H9 (cell line): ENCODE data around the gene FMN1. TPM values are rescaled to one million over a fixed set of nuclear protein-coding genes. Genes with fewer than 3 reads are reported as not detected.

Experiments
- DNase-seq: peaks from one replicate; pipeline ENCODE4 v3.0.0-alpha.2; 2017
- H2AFZ ChIP-seq: one replicate; pipeline ENCODE4 v1.6.1; 2013; ENCODE audit warnings: mild to moderate bottlenecking, low read length, control low read depth, moderate library complexity
- H2AK5ac ChIP-seq: 2 replicates; pipeline ENCODE4 v1.6.1; 2013; ENCODE audit warnings: low read length, control low read depth, mixed read lengths; ENCODE audit not compliant: insufficient read length
- H2BK120ac ChIP-seq: one replicate; pipeline ENCODE4 v1.6.1; 2013; ENCODE audit warnings: low read depth, mild to moderate bottlenecking, low read length, control low read depth, inconsistent platforms; ENCODE audit not compliant: poor library complexity, severe bottlenecking
- H2BK12ac ChIP-seq: 2 replicates; pipeline ENCODE4 v1.6.1; 2013; ENCODE audit warnings: low read length, control low read depth, mixed read lengths, low read depth; ENCODE audit not compliant: insufficient read length
- H2BK15ac ChIP-seq: 2 replicates; pipeline ENCODE4 v1.6.1; 2013; ENCODE audit warnings: low read depth, low read length, control low read depth
- H2BK20ac ChIP-seq: one replicate; pipeline ENCODE4 v1.6.1; 2013; ENCODE audit warnings: low read depth, mild to moderate bottlenecking, low read length, control low read depth, inconsistent platforms; ENCODE audit not compliant: poor library complexity, severe bottlenecking
- H2BK5ac ChIP-seq: 2 replicates; pipeline ENCODE4 v1.6.1; 2013; ENCODE audit warnings: low read length, control low read depth, mixed read lengths; ENCODE audit not compliant: insufficient read length
- H3K14ac ChIP-seq: 2 replicates; pipeline ENCODE4 v1.6.1; 2013; ENCODE audit warnings: low read length, control low read depth; ENCODE audit not compliant: insufficient read depth
- H3K18ac ChIP-seq: 2 replicates; pipeline ENCODE4 v1.6.1; 2013; ENCODE audit warnings: low read depth, mild to moderate bottlenecking, mixed read lengths, low read length, control low read depth; ENCODE audit not compliant: insufficient read length
- H3K23ac ChIP-seq: 2 replicates; pipeline ENCODE4 v1.6.1; 2013; ENCODE audit warnings: low read length, control low read depth, mixed read lengths, low read depth; ENCODE audit not compliant: insufficient read length
- H3K23me2 ChIP-seq: 2 replicates; pipeline ENCODE4 v1.6.1; 2013; ENCODE audit warnings: low read depth, mild to moderate bottlenecking, mixed read lengths, low read length, control low read depth; ENCODE audit not compliant: insufficient read length, poor library complexity, severe bottlenecking
- H3K27ac ChIP-seq: 2 replicates; pipeline ENCODE4 v1.5.1; 2013; ENCODE audit warnings: low read length, control low read depth, mixed read lengths, low read depth; ENCODE audit not compliant: insufficient read length
- H3K27me3 ChIP-seq: 2 replicates; pipeline ENCODE4 v1.6.1; 2013; ENCODE audit warnings: low read length, control low read depth, inconsistent platforms; ENCODE audit not compliant: insufficient read depth
- H3K4ac ChIP-seq: 2 replicates; pipeline ENCODE4 v1.6.1; 2013; ENCODE audit warnings: low read depth, mild to moderate bottlenecking, control low read depth, inconsistent platforms, low read length, moderate library complexity
- H3K4me1 ChIP-seq: 2 replicates; pipeline ENCODE4 v1.6.1; 2013; ENCODE audit warnings: low read length, control low read depth, inconsistent platforms; ENCODE audit not compliant: insufficient read depth
- H3K4me2 ChIP-seq: 2 replicates; pipeline ENCODE4 v1.6.1; 2013; ENCODE audit warnings: low read length, control low read depth, mixed read lengths; ENCODE audit not compliant: insufficient read length, insufficient read depth
- H3K56ac ChIP-seq: 2 replicates; pipeline ENCODE4 v1.6.1; 2013; ENCODE audit warnings: low read depth, mild to moderate bottlenecking, mixed read lengths, low read length, control low read depth; ENCODE audit not compliant: insufficient read length
- H3K79me1 ChIP-seq: 2 replicates; pipeline ENCODE4 v1.6.1; 2013; ENCODE audit warnings: low read depth, mild to moderate bottlenecking, moderate library complexity, low read length, control low read depth, inconsistent platforms; ENCODE audit not compliant: insufficient read depth, poor library complexity, severe bottlenecking
- H3K79me2 ChIP-seq: 2 replicates; pipeline ENCODE4 v1.6.1; 2013; ENCODE audit warnings: low read length, control low read depth, inconsistent platforms; ENCODE audit not compliant: insufficient read depth
- H3K9ac ChIP-seq: 2 replicates; pipeline ENCODE4 v1.6.1; 2013; ENCODE audit warnings: low read length, control low read depth, mixed read lengths; ENCODE audit not compliant: insufficient read length; ENCODE audit errors: extremely low read depth
- H3K9me3 ChIP-seq: one replicate; pipeline ENCODE4 v1.6.1; 2013; ENCODE audit warnings: low read depth, low read length, inconsistent platforms; ENCODE audit not compliant: control insufficient read depth
- H3T11ph ChIP-seq: one replicate; pipeline ENCODE4 v1.6.1; 2013; ENCODE audit warnings: mild to moderate bottlenecking, low read length, control low read depth, inconsistent platforms
- H4K20me1 ChIP-seq: one replicate; pipeline ENCODE4 v1.6.1; 2013; ENCODE audit not compliant: control insufficient read depth, insufficient read length, insufficient read depth
- H4K5ac ChIP-seq: 2 replicates; pipeline ENCODE4 v1.6.1; 2013; ENCODE audit warnings: low read depth, mild to moderate bottlenecking, mixed read lengths, low read length, control low read depth; ENCODE audit not compliant: insufficient read length
- H4K8ac ChIP-seq: replicated peaks from 2 replicates; pipeline ENCODE4 v1.6.1; 2013; ENCODE audit warnings: low read length, control low read depth, mixed read lengths, low read depth; ENCODE audit not compliant: insufficient read length
- H4K91ac ChIP-seq: 2 replicates; pipeline ENCODE4 v1.6.1; 2013; ENCODE audit warnings: low read depth, mild to moderate bottlenecking, moderate library complexity, mixed read lengths, low read length, control low read depth; ENCODE audit not compliant: insufficient read length
- H3K27ac Mint-ChIP-seq, 3 experiments: 2 replicates in 2 of 3; 3 replicates in 1 of 3; pipeline ENCODE4 v1.8.0; 2020 to 2021; ENCODE audit warnings: mixed read lengths in 3 of 3, mild to moderate bottlenecking in 1 of 3, moderate library complexity in 1 of 3
- H3K27me3 Mint-ChIP-seq: 2 replicates; pipeline ENCODE4 v1.8.0; 2021; ENCODE audit warnings: low read depth, mild to moderate bottlenecking, moderate library complexity, mixed read lengths
- H3K36me3 Mint-ChIP-seq, 3 experiments: 2 replicates in 2 of 3; 3 replicates in 1 of 3; pipeline ENCODE4 v1.8.0; 2020 to 2021; ENCODE audit warnings: low read depth in 3 of 3, mixed read lengths in 3 of 3; ENCODE audit not compliant: insufficient read depth in 1 of 3
- H3K4me1 Mint-ChIP-seq, 2 experiments: 2 replicates each; pipeline ENCODE4 v1.8.0; 2020; ENCODE audit warnings: mixed read lengths in 2 of 2
- H3K4me3 Mint-ChIP-seq, 2 experiments: 2 replicates in 1 of 2; 3 replicates in 1 of 2; pipeline ENCODE4 v1.8.0; 2020 to 2021; ENCODE audit warnings: mild to moderate bottlenecking in 2 of 2, mixed read lengths in 2 of 2, moderate library complexity in 1 of 2
- H3K9me3 Mint-ChIP-seq, 2 experiments: 2 replicates in 1 of 2; 3 replicates in 1 of 2; pipeline ENCODE4 v1.8.0; 2020; ENCODE audit warnings: mild to moderate bottlenecking in 2 of 2, mixed read lengths in 2 of 2, moderate library complexity in 1 of 2
- CTCF ChIP-seq: fragments of 200-600 bp; sonication (generic); conservative IDR thresholded peaks from 3 replicates; pipeline ENCODE4 v1.8.0; 2021; ENCODE audit warnings: antibody characterized with exemption, mild to moderate bottlenecking
- whole genome bisulfite sequencing: extraction: QIAGEN DNeasy Blood & Tissue Kit; methylation state at CpG from one replicate; pipeline ENCODE4 v1.1.7; 2013; ENCODE audit warnings: missing lambda C conversion rate, low lambda C conversion rate, mixed read lengths; ENCODE audit not compliant: insufficient read length; ENCODE audit errors: extremely low coverage; 5-methylcytosine and 5-hydroxymethylcytosine counted together
- total RNA-seq: library from RNA; stranded (reverse); gene quantifications from 2 replicates; pipeline ENCODE4 v1.2.1, GENCODE V29; 2021

FMN1 gene
- total RNA-seq, 1 experiment from 2014 or later: 1.9 TPM

- Histone ChIP-seq H3K56ac (no peak overlapping the region), H2BK12ac (no peak overlapping the region), H4K5ac (no peak overlapping the region), H3K4me2 (no peak overlapping the region), H2BK120ac (no peak overlapping the region), H3K79me1 (no peaks in the 10 kb centered on the region), H2BK15ac (no peak overlapping the region), H3K27me3 (no peaks in the 10 kb centered on the region), H3K23ac (no peak overlapping the region), H2AFZ (no peak overlapping the region), H3T11ph (no peak overlapping the region), H4K8ac (no peak overlapping the region), H3K18ac (no peak overlapping the region), H3K4ac (no peak overlapping the region), H4K91ac (no peak overlapping the region), H2BK20ac (no peak overlapping the region), H3K9me3 (no peaks in the 10 kb centered on the region), H2AK5ac (no peak overlapping the region), H3K9ac (no peak overlapping the region), H4K20me1 (no peaks in the 10 kb centered on the region), H3K23me2 (no peaks in the 10 kb centered on the region), H3K14ac (no peak overlapping the region), H3K79me2 (no peaks in the 10 kb centered on the region), H3K4me1 (no peaks in the 10 kb centered on the region), H2BK5ac (no peak overlapping the region), H3K27ac (no peak overlapping the region)
- Mint-ChIP-seq H3K4me1 (peaks cover 5 to 7% of the 10 kb centered on the region in 2 experiments), H3K36me3 (0 out of 7 replicates have a peak, but pooled peaks cover 0 to 4% (median 0%) of the 10 kb centered on the region in 3 experiments), H3K4me3 (no peak overlapping the region), H3K9me3 (peaks cover 3 to 7% of the 10 kb centered on the region in 2 experiments; a peak in 4 of 5 replicates), H3K27ac (no peak overlapping the region), H3K27me3 (peaks cover 2% of the 10 kb centered on the region)
- no peak for DNase-seq
- TF ChIP-seq CTCF: no peak
- WGBS: no CpG with 5 or more reads among the region's 4 CpGs
These were observed 457.2 kb downstream of the FMN1 start for GRCh38 chr15:32737304-32737703.
